SHP77 treated with DMSO at 0.1 percent for 48 hours (cell line): Measurements from ENCODE around the gene EBF3.

Experiments used
- DNase-seq: peaks from one replicate; lab custom pipeline; 2025; lab: John Stamatoyannopoulos, UW

The EBF3 gene

DNA sequence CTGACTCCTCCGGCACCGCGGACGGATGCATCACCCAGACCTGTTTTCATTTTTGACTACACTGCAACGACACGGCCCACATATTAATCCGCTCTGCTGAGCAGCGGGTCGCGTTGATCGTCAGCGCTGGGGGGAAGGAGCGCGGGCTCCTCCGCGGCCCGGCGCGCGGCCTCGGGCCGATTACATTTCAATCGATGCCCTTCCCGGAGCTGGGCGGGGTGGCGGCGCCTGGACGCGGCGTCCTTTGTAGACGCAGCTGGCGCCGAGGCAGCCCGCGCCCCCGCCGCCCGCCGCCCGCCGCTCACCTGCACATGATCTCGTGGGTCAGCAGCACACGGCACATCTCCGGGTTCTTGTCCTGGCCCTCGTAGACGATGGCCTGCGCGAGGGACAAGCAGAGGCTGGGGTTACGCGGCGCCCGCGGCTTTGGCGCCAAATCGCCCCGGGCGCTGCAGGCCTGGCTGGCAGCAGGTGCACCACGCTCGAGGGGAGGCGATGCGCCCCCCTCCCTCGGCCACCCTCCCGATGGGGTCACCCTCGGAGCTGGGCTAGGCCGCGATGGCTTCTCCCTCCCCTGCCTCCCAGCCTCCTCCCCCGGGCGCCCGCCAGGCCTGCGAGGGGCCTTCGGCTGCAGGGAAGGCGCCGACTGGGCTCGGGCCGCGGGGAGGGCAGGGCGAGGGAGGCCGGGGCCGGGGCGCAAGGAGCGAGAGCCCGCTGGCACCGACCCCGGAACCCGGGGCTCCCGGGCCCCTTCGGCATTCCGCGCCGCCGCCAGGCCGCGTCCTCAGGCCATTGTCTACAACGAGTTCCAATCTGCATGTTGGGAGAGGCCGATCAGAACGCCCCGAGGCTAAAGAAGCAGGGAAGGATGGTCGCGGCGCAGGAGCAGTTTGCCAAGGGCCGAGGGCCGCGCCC lies 5.2 kb downstream of the EBF3 start:
- no peak for DNase-seq

DNA sequence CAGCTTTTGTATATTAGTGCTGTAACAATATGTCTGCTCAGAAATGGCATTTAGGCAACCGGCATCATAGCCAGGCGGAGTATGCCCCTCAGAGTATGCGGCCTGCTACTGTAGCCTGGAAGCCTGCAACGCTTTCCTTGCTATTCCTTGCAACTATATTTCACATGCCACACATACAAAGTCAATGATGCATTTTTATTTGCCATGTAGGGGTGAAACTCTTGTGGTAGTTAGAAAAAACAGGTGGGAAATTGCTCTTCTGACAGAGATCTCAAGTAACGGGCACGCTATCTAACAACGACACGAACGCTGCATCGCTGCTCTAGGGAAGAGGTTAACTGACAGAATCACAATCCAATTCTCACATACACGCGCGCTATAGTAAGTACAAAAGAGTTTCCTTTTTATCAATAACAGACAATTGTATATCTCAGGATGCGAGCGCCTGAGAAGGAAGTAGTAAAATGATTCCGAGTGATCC lies 5.9 kb downstream of the EBF3 start:
- no peak for DNase-seq

DNA sequence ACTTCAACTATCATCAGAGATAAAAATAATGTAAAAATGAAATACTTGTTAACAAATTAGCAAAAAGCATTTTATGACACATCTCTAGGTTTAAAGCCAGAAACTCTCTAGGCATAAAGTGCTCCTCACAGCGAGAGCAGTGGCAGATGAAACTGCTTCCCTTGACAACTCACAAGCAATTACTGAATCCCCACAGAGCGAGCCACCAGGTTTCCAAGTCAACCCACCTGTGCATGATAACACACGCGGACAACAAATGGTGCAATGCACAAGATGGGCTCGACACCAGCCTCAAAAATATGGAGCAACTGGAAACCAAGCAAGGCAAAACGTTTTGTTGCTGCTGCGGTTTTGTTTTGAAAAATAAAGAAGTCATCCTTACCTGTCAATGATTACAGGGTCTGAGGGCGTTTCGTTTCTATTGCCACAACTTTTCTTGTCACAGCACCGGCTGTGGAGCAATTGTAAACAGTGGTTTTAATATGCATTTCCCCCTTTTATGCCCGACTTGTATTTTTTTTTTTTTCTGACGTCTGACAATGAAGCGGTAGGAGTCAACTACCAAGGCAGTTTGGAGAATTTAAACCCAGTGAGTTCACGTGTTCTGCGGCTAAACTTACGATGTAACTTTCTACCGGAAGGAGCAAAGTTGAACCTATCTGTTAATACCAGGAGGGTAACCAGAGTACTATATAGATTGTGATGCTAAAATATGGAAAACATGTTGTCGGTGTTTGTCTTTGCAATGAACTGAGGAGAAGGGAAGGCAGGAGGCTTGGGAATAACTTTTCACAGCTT lies 7.0 kb downstream of the EBF3 start:
- no peak for DNase-seq

DNA sequence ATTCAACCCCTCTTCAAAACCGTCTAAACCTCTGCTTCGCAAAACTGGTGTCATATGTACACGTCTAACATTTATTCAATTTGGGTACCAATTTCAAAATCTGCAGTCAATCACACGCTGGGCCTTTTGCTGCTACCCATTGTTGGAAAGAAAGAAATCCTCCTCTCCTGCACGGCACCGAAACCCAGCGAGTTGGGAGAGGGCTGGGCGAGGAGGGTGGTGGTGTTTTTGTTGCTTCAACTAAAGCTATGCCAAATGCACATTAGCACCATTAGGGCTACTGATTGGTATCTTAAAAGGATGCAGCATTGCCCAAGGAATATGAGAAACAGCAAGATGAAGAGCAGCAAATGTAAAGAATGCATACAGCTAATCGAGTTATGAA lies 7.8 kb downstream of the EBF3 start:
- no peak for DNase-seq

DNA sequence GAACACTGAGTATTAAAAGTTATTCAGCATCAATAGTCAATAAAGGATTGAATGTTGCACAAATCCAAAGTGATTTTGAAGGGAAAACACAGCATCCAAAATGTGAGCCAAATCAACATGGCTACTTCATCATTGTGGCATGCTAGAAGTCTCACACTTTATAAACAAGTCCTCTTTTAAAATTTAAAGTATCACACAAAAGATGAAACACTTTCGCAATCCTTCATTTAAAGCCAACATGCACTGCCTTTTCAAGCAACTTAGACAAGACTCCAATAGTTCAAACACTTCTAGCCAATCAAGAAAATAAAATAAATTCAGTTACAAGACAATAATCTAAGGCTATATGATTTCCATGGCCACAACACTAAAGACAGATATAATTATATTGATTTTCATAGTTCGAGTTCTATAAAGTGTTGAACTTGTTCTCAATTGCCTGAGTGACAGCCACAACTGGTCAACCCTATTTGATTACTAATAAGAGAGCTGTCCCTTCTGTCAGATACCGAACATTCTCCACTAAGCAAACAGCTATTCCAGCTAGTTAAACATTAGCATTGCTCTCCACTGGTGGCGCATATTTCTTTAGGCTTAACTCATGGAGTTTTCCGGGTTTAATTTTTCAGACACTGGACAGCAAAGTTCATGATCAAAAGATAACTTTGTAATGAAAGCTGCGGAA lies 8.3 kb downstream of the EBF3 start:
- DNase-seq, result no peak

DNA sequence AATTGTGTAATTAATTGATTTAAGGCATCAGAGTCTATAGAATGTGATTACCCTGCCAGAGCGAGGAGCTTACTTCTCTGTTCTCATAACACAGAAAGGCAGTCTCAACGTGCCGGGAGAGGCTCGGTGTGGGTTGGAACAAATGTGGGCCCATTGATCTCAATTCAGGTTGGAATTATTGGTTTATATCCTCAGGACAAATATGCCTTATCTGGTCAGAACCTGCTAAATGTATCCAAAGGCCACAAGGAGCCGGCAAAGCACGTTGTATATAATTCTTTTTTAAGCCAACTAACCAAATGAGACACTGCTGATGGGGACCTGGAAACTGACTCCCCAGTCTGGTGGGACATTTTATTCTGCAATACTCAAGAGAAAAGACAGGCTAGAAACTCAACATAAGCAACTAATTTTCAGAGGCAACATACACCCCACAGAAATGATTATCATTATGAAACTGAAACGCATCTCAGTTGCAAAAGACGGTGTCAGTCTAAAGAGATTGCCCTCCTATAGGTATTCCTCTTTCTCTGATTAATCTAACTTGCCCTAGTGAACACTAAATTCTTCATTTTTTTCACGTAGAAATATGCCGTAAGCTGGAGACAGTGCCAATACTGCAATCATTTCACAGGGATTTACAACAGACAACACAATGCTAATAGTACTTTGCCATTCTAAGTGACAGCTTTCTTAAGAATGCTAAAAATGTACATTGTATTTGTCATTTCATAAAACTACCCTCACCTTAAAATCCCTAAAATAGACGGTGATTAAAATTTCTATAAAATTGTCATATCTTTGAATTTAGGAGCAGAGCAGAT lies 9.4 kb downstream of the EBF3 start:
- no peak for DNase-seq

DNA sequence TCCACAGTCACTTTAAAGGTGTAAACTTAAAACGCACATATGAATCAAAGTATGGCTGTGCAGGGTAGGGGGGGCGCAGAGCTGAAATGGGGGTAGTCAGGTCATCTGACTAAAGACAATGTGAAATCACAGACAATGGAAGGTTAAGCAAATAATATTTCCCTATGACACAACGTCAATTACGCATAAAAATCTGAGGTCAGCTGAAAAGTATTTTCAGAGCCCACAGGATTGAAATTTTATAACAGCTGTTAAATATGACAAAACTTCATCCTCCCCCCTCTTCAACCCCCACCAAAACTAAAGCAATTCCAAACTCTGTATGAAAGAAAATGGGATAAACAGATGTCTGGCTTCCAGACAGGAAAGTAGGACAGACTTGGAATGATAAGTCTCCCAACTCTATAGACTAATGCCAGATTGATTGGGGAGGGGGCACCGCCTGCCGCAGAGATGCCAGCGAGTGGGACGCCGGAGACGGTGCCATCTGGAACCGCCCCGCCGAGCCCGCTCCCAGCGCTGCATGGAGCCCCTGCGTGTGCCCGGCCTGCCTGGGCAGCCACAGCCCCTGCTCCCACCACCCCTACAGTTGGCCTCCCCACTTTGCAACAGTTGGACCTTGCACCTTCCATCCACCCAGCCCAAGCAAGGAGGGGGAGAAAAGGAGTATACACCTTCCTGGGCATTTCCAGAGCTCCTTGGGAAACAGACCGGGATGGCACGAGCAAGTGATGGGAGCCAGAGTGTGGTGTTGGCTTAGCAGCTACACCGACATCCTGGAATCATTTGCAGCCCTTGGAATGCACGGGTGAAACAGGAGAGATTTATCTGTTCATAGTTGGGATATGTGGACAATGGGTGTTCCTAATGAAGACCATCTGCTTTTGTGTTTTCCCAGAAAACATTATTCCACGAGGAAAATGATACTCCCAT lies 10.7 kb downstream of the EBF3 start:
- no peak for DNase-seq

DNA sequence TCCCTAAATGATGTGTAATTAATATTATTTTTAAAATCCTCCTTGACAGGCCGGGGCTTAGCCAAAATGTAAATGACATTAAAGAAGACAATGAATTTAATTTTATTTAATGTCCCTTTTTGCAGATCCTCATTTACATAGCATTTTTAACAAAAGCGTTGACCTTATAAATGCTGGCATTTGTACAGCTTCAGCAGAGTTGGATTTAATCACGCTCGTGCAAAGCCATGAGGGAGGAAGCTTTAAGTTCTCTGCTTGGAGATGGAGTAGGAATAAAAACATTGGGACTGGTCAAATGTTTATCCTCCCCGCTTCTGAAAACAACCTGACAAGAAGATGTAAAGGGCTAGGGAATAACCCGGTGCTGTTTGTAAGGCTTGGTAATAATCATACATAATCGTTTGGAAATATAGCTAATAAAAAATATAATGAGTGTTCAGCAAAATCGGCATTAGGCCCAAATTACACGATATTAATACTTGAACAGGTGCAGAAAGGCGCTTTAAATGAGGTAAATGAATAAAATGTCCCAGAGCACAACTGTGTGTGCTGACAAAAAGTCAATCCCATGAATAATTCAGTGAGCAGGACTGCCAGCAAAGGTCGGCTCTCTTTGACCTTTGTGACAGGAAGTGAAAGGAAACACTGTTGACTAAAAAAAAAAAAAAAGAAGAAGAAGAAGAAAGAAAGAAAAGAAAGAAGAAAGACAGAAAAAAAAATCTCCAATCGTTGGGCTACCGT lies 11.5 kb downstream of the EBF3 start:
- DNase-seq, result no peak

DNA sequence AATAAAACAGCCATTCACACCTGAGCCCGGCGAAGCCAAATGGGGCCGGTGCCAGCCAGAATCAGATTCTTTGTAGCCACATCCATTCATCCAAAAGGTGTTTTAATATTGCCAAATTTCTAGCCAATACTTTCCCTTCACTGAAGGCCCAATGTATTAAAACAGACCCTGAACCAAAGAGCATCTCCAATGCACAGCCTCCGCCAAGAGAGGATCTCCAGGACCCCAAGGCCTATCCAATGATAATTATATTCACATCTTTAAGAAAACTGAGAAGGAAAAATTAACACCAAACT lies 12.2 kb downstream of the EBF3 start:
- no peak for DNase-seq

DNA sequence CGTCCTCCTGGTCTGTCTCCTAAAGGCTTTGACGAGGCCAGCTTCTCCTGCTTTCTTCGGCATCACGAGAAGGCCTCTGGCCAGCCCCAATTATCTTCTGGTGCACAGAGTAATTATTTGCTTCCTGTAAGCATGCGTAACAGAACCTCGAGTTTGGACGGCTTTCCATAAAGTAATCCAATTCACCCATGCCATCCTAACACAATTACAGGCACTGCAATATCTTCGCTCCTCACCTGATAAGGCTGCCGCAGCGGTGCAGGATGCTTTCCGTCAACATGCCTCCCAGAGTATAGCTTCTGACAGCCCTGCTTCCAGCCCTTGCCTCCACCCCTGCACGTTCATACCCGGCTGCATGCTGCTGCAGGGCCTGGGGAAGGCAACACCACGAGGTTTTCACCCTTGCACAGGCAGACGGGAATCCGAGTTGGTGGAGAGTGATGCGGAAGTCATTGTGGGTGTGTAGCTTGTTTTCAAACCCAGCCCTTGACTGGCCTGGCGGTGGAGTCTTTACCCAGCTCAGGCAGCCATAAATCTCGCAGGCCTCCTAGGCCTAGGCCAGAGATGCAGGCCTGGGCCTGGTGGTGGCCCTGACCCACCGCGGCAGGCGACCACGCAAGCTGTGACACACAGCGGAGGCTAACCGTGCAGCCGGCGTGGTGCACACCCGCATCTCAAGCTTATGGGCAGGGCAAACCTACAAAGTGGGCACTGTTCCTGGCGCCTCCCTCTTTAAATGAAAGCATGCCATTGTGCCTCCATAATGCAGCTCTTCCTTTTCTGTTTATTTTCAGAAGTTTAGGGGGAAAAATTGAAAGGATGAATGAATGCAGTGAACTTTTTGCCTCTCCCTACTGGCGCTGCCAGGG lies 12.7 kb downstream of the EBF3 start:
- no peak for DNase-seq

DNA sequence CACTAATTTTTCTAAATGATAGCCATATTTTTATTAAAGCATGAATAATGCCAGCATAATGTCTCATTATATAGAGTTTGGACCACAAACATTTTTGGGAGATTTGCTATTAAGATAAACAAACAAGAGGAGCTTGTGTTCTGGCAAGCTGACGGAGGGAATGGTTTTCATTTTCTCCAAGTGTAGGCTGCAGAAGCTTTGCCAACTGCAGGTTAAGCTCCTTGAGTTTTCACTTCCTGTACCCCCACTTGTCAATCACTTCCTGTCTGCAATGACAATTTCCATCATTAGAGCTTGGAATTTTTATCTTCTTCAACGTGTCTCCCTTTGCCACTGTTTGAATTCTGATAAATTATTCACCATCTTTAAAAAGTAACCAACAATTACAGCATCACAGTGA lies 13.4 kb downstream of the EBF3 start:
- no peak for DNase-seq

DNA sequence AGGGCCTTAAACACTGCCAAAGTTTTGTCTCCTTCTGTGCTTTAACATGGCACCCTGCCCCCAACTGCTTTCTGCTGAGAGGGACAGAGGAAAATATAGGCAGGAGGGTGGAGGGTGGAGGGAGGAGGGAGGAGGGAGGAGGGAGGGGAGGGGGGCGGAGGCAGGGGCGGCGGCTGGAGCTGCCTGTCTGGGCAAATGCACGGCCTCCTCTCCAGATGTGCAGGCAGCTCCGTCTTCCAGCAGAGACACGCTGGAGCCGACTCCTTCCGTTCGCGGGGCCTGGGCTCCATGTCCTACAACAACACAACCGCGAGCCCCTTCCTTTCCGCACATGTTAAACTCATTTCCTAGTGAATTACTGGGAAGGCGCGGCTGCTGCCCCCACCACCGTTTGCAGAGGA lies 14.2 kb downstream of the EBF3 start:
- no peak for DNase-seq

DNA sequence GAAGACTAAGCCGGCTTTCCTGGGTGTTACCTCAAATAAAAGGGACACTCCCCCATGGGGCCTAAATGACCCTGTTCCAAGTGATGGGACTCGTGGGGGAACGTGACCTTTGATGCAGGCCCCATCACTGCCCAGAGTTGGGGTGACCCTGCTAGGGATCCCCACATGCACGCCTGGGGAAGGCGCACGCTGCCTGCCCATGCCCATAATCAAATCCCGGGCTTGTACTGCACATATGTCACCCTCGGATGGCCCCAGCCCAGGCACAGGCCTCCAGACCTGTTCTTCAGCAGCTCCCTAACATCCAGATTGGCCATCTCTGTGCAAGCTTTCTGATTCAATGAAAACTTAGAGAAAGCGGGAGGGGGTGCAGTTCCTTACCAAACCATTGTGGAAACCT lies 14.7 kb downstream of the EBF3 start:
- DNase-seq, result no peak

DNA sequence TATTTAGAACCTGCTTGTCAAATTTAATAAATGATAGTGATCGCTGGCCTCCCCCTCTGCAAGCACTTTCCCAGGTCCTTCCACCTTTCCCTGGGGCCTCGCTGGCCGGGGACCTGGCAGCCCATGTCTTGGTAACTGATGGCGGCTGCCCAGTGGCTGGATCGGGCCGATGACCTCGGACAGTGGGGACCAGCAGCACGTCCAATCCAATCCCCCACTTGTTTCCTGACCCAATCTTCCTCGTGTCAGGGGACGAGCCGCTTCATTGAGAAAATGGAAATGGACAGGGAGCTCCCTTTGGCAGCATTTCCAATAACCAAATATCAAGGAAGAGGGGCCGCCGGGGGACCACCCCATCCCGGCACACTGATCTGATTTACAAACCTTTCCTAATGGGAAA lies 17.2 kb downstream of the EBF3 start:
- no peak for DNase-seq

DNA sequence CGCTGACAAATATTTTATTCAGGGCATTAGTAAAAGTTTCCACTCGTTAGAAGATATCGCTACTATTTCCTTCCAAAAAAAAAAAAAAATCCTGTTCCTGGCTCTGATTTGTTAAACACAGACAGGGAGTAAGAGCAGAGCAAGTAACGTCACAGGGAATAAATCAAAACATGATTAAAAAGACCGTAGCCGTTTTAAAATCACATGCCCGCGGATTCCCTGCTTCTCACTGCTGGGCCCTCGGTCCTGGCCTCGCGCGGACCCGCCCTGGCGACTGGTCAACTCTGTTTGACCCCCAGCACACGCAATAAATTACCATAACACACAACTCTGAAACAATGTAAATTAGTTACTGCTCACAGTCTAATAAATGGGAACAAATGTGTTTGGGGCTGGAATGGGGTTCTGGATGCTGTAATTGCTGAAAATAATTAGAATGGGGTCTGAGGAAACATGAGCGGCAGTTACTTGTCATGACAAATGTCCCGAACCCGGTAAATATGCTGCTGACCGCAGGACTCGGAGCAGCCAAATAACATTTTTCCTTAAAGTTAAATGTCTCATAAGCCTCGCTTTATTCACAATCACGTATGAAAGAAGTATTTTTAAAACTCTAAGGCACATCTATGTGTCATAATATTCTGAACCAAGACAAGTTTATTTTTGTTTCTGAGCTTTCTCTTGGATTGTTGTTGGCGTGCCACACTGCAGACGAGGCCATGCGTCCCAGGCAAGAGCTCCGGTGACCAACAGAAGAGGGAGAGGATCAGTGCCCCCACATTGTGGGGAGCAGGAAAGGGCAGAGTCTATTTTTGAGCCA lies 17.9 kb downstream of the EBF3 start:
- DNase-seq, result no peak

DNA sequence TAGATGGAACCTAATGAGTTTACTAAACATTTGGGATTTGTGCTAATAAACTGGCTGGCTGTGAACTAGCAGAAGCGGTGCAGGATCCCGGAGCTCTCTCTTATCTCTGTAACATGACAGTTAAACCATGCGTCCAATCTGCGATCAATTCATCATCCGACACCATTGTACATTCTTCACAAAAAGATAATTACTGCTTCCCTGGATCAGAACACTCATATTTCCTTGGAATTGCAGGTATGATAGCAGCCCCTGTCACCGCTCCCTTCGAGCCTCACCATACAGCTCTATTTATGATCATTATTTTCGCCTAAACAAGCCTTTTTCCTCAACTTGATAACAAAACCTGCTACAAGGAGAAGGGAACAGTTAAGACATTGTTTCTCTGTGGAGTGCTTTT lies 18.5 kb downstream of the EBF3 start:
- no peak for DNase-seq

DNA sequence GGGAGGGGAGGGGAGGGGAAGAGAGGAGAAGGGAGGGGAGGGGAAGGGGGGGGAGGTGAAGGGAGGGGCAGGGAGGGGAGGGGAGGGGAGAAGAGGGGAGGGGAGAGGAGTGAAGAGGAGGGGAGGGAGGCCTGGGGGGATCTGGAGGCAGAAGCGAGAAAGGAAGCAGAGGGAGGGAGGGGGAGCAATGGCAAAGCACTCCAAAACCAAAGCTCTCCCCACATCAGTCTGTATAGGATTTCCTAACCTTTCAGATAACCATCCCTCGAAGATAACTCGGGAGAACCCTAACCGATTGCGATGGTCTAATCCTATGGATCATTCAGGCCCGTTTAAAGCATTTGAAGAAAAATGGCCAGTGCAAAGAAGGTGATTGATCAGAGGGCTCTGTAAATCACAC lies 19.0 kb downstream of the EBF3 start:
- DNase-seq, result no peak

DNA sequence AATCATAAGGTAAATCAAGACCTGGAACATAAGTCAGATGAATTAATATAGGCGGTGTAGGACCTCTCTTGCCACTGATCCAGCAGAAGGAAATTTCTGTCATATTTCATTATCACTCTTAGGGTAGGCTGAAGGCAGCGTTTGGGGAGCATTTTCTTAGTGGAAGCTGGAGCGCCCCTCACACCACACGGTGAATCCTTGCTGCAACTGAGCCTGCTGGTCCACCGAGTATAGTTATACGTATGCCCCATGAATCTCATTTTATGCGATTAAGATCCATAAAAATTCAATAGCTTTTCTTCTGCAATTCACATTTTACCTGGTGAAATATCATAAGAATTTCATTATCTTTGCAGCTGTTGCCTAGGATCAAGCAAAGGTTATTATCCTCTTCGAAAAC lies 19.6 kb downstream of the EBF3 start:
- DNase-seq, result no peak
